SKM-1 treated with dmso at 0.1 percent for 144 hours (cell line): Measurements from ENCODE around the gene SFRP2.

Experiments used
- DNase-seq: peaks from one replicate; lab custom pipeline; 2025; ENCODE audit not compliant: unreplicated experiment; lab: John Stamatoyannopoulos, UW

SFRP2 gene

GRCh38 chr4:153788413-153789276 is at the start of gene SFRP2:
TSS of gene SFRP2 (minus strand) at chr4:153789083. CDS start at chr4:153788835, 248 bp downstream.
- no peak for DNase-seq

GRCh38 chr4:153838564-153838963 is 49.7 kb upstream of the SFRP2 start:
- DNase-seq = no peak

GRCh38 chr4:153834901-153835300 is 46.0 kb upstream of the SFRP2 start:
- DNase-seq = no peak

- no peak for DNase-seq
Measured at GRCh38 chr4:153832720-153833287, 43.9 kb upstream of the SFRP2 start.

GRCh38 chr4:153832054-153832453 is 43.2 kb upstream of the SFRP2 start:
- DNase-seq = no peak

- DNase-seq = no peak
Measured at GRCh38 chr4:153831245-153831644, 42.4 kb upstream of the SFRP2 start.

- DNase-seq = no peak
Measured at GRCh38 chr4:153825691-153826090, 36.8 kb upstream of the SFRP2 start.

- DNase-seq = no peak
Measured at GRCh38 chr4:153825126-153825525, 36.2 kb upstream of the SFRP2 start.

- DNase-seq = no peak
Measured at GRCh38 chr4:153824501-153824900, 35.6 kb upstream of the SFRP2 start.

- DNase-seq = no peak
Measured at GRCh38 chr4:153823483-153823882, 34.6 kb upstream of the SFRP2 start.

GRCh38 chr4:153822316-153822715 is 33.4 kb upstream of the SFRP2 start:
- no peak for DNase-seq

GRCh38 chr4:153817466-153817865 is 28.6 kb upstream of the SFRP2 start:
- DNase-seq = no peak

GRCh38 chr4:153816542-153816941 is 27.7 kb upstream of the SFRP2 start:
- no peak for DNase-seq

GRCh38 chr4:153814789-153815188 is 25.9 kb upstream of the SFRP2 start:
- DNase-seq = no peak

GRCh38 chr4:153809916-153810810 is 21.3 kb upstream of the SFRP2 start:
- no peak for DNase-seq

GRCh38 chr4:153809307-153809706 is 20.4 kb upstream of the SFRP2 start:
- no peak for DNase-seq

- DNase-seq = no peak
Measured at GRCh38 chr4:153808175-153808574, 19.3 kb upstream of the SFRP2 start.

GRCh38 chr4:153806073-153806472 is 17.2 kb upstream of the SFRP2 start:
- DNase-seq = no peak

GRCh38 chr4:153804722-153805121 is 15.8 kb upstream of the SFRP2 start:
- no peak for DNase-seq

GRCh38 chr4:153799694-153800074 is 10.8 kb upstream of the SFRP2 start:
- DNase-seq = no peak

GRCh38 chr4:153798901-153799693 is 10.2 kb upstream of the SFRP2 start:
- DNase-seq = no peak
